Right forelimb (tissue), 1 donor: Measurements from ENCODE around the gene SC5D.
A peak's percentile ranks its signal among the peaks of the same experiment; 100 is the strongest.

ENCODE experiments used
- DNase-seq: peaks from one replicate; pipeline ENCODE4 v3.0.0-alpha.2; 2018

Gene SC5D, protein sequence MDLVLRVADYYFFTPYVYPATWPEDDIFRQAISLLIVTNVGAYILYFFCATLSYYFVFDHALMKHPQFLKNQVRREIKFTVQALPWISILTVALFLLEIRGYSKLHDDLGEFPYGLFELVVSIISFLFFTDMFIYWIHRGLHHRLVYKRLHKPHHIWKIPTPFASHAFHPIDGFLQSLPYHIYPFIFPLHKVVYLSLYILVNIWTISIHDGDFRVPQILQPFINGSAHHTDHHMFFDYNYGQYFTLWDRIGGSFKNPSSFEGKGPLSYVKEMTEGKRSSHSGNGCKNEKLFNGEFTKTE

DNA sequence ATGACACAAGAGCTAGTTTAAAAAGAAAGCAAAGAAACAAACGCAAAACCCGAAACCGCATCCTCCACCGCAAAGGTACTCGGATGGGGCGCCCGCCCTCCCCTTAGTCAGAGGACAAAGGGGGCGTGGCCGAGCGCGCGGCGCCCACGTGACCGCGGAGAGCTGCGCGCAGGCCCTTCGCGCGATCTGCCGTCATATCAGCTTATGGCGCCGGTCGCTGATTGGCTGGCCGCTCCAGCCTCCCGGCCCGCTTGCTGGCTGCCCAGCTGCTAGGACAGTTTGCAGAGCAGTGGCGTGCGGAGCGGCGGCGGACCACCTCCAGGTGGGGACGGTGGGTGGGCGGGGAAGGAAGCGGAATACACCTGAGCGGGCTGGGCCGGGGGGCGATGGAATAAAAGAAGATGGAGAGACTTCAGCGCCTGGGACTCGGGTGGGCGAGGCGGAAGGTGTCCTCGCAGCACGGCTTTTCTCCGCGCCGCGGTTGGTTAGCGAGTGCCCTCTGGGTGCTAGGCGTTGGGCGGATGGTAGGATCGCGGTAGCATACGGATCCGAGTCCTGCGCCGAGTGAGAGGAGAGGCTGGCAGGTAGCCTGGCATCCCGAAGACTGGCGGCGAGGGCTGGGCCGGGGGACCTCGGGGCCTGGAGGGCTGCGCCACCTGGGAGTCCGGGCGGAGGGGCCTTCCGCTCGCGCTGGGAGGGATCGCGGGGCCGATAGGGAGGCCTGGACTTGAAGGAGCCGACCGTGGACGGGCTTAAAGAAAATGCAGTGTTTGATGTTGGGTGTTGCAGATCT lies at the start of gene SC5D:
SC5D (plus strand) TSS at position 277 of the 793 bp plus-strand sequence. CDS start 10,605 bp downstream, outside the sequence.
- peak; percentile 93 for DNase-seq

GRCh38 chr11:121244884-121245283 lies 47.7 kb upstream of the SC5D start:
- DNase-seq = no peak

DNA sequence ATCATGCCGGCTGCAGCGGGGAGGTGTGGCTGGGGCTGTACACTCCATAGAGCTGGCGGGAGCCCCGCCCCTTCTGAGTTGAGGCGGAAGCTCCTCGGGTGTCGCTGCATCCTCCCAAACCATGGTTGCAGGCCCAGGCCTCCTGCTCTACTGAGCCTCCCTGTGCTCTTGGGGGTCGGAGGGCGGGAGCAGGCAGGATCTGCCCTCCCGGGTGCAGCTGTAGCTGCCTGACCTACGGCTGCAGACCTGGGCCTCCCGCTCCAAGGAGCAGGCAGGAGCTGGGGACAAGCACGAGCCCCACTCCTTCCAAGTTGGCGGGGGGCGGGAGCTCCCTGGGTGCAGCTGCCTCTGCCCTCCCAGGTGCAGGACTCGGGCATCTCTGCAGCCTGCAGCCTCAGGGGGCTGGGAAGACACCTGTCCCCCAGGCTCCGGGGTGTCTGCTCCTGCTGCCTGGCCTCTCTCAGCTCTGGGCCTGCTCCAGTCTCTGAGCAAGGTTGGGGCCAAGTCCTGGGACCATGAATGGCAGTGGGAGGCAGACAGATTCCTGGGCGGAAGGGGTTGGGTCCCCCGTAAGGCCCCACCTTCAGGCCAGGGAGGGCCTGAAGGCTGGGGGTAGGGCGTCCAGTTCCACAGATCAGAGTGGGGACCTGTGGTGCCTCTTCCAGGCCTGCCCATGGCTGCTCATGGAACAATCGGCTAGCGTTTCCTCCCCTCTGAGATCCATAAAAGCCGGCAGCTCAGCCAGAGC lies 46.4 kb upstream of the SC5D start:
- DNase-seq = no peak

GRCh38 chr11:121246769-121247035 lies 45.9 kb upstream of the SC5D start:
- DNase-seq = no peak

DNA sequence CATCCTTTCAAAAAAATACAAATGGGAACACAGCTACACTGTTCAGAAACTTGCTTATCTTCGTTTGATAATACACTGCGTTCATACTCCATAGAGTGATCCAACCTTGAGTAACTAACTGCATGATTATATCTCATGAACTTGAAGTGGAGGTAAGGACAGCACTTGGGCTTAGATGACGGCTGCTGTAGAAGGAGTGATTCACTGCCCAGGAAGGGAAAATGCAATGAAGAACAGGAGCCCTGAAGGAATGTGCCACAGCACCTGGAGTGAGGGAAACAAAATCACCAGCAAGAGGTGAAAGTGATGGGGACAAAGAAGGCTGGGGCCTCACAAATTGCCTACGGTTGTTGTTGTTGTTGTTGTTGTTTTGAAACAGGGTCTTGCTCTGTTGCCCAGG lies 44.1 kb upstream of the SC5D start:
- no peak for DNase-seq

DNA sequence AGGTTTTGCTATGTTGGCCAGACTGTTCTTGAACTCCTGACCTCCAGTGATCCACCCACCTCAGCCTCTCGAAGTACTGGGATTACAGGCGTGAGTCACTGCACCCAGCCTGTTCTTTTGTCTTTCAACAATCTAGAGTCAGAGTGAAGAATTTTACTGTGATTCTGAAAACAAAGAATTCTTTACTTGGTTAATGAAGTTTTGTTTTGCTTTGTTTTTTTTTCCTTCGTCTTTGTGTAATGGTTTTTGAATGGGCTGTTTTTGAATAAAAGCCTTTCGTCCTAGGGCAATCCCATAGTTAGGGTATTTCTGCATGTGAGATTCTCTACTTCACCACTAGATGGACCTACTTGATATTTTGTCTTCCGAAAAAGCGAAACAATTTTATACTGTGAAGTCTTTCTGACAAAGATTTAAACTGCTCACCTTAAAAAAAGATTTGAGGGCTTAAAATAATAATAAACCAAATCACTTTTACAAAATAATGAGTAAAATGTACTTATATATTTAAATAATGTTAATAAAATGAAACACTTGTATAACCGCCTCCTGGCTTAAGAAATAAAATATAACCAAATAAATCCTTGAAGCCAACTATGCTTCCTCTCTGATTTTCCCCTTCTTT lies 43.4 kb upstream of the SC5D start:
- no peak for DNase-seq

DNA sequence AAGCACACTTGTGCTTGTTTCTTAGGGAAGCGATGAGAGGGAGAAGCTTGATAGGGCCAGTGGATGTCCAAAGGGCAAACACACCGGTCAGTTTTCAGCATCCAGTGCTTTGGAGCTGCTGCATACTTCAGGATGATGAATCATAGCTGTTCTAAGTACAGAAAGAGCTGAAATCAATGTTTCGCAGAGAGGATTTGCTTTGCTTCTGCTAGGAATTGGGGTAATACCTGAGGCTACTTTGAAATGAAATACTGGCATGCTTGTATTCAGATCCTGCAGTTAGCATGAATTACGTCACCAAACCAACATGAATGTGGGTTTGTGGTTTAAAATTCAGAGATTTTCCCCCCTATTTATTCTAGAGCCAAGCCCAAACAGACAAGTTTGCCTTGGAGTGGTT lies 41.7 kb upstream of the SC5D start:
- DNase-seq = no peak

DNA sequence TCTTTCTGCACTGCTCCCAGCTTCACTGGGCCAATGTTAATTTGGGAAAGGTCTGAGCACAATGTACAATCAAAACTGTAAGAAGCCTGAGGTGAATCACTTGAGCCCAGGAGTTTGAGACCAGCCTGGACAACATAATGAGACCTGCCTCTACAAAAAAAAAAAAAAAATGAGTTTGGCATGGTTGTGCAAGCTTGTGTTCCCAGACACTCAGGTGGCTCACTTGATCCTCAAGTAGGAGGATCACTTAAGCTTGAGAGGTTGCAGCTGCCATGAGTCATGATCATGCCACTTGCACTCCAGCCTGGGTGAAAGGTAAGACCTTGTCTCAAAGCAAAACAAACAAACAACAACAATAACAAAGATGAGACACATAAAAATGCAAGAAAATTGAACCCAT lies 38.6 kb upstream of the SC5D start:
- no peak for DNase-seq

GRCh38 chr11:121254756-121255155 lies 37.8 kb upstream of the SC5D start:
- no peak for DNase-seq

DNA sequence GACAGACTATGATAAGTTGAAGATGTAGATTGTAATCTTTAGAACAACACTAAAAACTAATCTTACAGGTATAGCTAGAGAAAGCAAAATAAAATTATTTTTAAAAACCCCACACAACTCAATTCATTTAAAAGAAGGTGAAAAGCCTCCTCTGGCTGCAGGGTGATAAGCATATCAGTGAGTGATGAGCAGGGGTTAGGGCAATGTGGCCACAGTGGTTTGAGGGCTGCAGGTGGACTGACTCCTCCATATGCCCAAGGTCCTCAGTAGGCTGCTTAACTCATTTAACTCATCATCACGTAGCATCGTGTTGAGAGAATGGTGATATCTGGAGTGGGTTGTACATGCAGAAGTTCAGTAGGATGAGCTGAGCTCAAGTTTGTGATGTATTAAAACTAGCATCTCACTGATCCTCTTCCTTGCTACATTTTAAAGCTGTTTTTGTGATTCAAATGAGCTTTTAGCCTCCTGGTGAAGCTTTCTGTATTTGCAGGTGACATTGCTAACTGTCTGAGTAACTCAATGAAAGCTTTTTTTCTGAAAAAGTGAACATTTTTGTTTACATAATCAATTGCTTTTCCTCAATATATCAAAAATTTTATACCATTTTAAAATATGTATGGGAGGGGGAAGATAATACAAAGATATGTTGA lies 37.0 kb upstream of the SC5D start:
- no peak for DNase-seq

GRCh38 chr11:121257289-121257688 lies 35.3 kb upstream of the SC5D start:
- DNase-seq = no peak

- no peak for DNase-seq
Observed at GRCh38 chr11:121257976-121258375, 34.6 kb upstream of the SC5D start.

DNA sequence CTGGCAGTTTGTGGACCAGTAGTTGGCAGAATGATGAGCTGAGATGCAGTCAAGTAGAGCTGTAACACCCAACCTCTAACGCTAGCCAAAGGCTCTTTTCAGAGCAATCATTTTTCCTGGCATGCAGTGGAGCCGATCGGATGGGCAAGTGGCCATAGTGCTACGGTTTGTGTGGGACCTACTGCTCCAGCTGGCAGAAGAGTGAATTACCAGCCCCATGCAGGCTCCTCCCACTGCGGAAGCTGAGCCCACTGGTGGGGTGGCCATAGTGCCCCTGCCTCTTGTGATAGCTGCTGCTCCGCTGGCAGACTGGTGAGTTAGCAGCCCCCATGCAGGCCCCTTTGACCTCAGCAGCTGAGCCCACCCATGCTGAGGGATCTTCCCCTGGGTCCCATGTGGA lies 27.0 kb upstream of the SC5D start:
- no peak for DNase-seq

GRCh38 chr11:121268581-121268980 lies 24.0 kb upstream of the SC5D start:
- no peak for DNase-seq

- no peak for DNase-seq
Observed at GRCh38 chr11:121270001-121270678, 22.4 kb upstream of the SC5D start.

DNA sequence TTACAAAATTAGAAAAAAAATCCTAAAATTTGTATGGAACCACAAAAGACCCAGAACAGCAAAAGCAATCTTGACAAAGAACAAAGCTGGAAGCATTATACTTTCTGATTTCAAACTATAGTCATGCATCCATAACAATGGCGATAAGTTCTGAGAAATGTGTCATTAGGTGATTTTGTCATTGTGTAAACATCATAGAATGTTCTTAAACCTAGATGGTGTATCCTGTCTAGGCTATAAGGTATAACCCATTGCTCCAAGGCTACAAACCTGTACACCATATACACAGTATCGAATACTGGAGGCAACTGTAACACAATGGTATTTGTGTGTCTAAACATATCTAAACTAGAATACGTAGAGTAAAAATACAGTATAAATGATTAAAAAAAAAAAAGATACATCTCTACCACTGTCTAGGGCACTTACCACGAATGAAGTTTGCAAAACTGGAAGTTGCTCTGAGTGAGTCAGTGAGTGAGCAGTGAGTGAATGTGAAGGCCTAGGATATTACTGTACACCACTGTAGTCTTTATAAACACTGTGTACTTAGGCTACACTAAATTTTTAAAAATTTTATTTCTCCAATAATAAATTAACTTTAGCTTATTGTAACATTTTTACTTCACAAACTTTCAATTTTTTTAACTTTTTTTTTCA lies 18.1 kb upstream of the SC5D start:
- no peak for DNase-seq

DNA sequence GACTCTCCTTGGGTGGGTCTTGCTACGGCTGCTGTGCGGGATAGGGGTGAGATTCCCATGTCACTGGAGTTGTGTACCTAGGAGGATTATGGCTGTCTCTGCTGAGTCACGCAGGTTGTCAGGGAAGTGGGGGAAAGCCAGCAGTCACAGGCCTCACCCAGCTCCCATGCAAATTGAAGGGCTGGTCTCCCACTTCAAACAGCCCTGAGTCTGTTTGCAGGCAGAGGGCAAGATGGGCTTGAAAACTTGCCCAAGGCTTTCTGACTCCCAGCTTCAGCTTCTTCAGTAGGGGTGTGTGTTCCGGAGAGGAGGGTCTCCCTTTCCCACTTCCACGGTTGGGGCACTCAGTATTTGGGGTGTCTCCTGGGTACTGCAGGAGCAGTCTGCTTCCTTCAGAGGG lies 10.9 kb upstream of the SC5D start:
- no peak for DNase-seq

DNA sequence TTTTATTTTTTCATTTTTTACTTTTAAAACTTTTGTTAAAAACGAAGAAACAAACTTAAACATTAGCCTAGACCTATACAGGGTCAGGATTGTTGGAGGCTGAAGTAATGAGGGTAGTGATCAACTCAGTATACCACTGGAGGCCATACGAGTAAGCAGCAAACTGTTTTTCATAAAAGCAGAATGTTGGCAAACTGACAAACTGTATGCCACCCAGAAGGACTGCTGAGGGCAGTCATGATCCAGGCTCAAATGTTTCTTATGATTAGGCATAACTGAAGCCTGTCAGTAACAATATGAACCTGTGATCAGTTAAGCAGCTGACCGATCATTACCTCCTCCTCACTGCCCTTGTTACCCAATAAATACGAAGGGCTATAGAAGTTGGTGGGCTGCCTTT lies 10.2 kb upstream of the SC5D start:
- no peak for DNase-seq

DNA sequence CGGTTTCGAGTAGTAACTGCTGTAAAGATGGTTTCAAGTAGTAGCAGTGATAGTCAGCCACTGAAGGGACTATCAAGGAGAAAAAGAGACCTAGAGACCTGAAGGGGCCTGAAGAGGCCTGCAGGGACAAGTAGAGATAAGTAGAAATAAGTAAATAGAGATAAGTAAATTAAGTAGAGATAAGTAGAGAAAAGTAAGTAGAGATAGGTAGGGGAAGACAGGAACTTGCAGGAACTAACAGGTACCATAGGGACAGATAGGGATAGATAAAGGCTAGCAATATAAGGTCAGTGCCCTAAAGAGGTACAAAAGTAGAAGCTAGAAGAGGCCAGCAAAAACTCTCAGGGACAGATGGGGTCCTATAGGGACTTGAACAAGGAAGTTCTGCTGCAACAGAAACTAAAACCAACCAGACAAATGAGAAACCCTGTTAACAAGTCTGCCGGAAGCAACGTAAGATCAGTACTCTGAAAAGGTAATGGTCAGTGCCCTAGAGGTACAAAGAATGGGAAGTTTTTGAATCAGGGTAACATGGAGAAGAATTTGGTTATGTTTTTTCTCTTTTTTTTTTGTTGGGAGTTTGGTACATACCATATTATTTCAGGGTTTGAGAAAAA lies 9.6 kb upstream of the SC5D start:
- no peak for DNase-seq

DNA sequence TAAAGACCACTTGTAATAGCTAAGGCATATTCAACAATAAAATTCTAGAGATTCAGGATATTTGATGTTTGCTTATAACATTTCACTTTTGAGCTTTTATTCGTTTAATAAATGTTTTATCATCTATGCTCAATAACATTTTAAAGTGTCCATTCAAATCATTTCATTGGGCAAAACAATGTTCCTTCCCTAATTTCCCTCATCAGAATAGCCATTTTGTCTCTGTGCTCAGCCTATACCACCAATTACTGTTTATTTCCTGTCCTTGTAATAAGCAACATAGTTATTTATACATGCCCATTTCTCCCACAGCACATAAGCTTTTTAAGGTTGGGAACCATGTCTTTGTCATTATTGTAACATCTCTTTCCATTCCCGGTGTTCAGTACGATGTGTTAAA lies 1.3 kb upstream of the SC5D start:
- no peak for DNase-seq

DNA sequence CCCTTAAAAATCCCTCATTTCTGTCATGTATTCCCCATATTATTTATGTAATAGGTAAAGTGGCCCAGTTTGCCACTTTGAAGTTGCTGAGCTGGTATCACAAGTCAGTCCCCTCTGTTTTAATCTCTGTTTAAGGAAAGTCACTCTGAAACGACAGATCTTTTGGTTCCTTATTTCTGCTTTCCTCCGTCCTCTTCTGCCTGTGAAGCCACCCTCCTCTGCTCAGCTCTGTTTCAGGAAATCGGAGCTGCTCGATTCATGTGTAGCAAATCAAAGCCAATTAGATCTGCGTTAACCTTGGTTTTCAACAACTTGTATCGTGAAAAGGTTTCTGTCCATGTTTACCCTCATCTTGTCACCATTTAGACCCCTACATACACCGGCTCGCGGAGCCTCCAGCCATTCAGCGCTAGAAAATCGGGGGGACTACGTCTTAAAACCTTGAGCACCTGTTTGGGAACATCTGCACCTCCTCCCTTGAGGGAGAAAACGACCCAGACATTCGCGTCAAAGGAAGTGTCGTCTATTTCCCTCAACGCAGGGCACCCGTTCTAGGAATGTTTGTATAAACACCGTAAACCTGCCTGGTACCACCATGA lies 576 bp upstream of the SC5D start:
- DNase-seq = peak; percentile 47
